OCI-M1 (cell line): Measurements from ENCODE around the gene HOXA9.

Experiments used
- DNase-seq: peaks from one replicate; lab custom pipeline; 2025; lab: John Stamatoyannopoulos, UW

The HOXA9 gene

GRCh38 chr7:27112955-27113949 is 52.1 kb downstream of the HOXA9 start:
- DNase-seq, result no peak
